ENCODE results near the gene F8A1.
"Not testable (repeated sequence)": the region's sequence is repeated elsewhere in the genome, so short reads cannot be mapped to it uniquely, and the experiment has no call there.

F8A1 gene

GRCh38 chrX:154890990-154891639 lies 5.0 kb downstream of the F8A1 start:
- TF ChIP-seq CTCF (IDR thresholded peaks at IDR 0.05; ENCODE audit: borderline replicate concordance, insufficient read depth, low read depth, low read length), result no peak
- no peak overlapping the region for H3K4me3 ChIP-seq (ENCODE audit: low read depth, low read length)

GRCh38 chrX:154892296-154892695 lies 6.1 kb downstream of the F8A1 start:
- H3K4me3 ChIP-seq (ENCODE audit: low read depth, low read length), result no peak overlapping the region
- no peak for TF ChIP-seq CTCF (IDR thresholded peaks at IDR 0.05; ENCODE audit: borderline replicate concordance, insufficient read depth, low read depth, low read length)

GRCh38 chrX:154900323-154900722 lies 14.2 kb downstream of the F8A1 start:
- TF ChIP-seq CTCF (IDR thresholded peaks at IDR 0.05; ENCODE audit: borderline replicate concordance, insufficient read depth, low read depth, low read length), result no peak

GRCh38 chrX:154902408-154902807 lies 16.3 kb downstream of the F8A1 start:
- no peak overlapping the region for H3K4me3 ChIP-seq (ENCODE audit: low read depth, low read length)
- no peak for TF ChIP-seq CTCF (IDR thresholded peaks at IDR 0.05; ENCODE audit: borderline replicate concordance, insufficient read depth, low read depth, low read length)

More at GRCh38 chrX:154900323-154900722, 14.2 kb downstream of the F8A1 start:
- no peak overlapping the region for H3K4me3 ChIP-seq (ENCODE audit: low read depth, low read length)

GRCh38 chrX:154908821-154909220 lies 22.7 kb downstream of the F8A1 start:
- no peak overlapping the region for H3K4me3 ChIP-seq (ENCODE audit: low read depth, low read length)
- TF ChIP-seq CTCF (IDR thresholded peaks at IDR 0.05; ENCODE audit: borderline replicate concordance, insufficient read depth, low read depth, low read length), result no peak

GRCh38 chrX:154910048-154910447 lies 23.9 kb downstream of the F8A1 start:
- H3K4me3 ChIP-seq (ENCODE audit: low read depth, low read length), result not testable (repeated sequence)

- H3K4me3 ChIP-seq (ENCODE audit: low read depth, low read length), result not testable (repeated sequence)
Observed at GRCh38 chrX:154910528-154910927, 24.4 kb downstream of the F8A1 start.

- no peak overlapping the region for H3K4me3 ChIP-seq (ENCODE audit: low read depth, low read length)
- no peak for TF ChIP-seq CTCF (IDR thresholded peaks at IDR 0.05; ENCODE audit: borderline replicate concordance, insufficient read depth, low read depth, low read length)
Observed at GRCh38 chrX:154914052-154914451, 27.9 kb downstream of the F8A1 start.
